ENCODE measurements around the gene RIBC2. TPM values are rescaled to one million over a fixed set of nuclear protein-coding genes. Genes with fewer than 3 reads are reported as not detected.

The RIBC2 gene
- total RNA-seq, 2 donors from 2014 or later: not detected

DNA sequence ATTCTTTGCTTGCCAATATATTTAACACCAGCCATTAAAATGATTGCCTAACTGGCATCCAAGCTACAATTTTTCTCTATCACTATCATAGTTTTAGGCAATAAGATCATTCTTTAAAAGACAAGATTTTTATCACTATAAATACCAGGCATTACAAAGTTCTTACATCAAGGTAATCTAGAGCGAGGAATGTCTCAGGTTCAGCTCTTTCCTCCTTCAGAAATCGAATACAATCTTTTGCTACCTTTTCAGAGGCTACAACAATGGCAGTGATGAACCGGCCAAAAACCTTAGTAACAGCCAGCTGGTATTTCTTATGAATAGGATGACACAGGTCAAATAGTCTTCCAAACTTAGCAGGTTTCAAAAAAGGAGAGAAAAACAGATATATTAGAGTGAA, 23.9 kb upstream of the RIBC2 start:
- no peaks in the 10 kb centered on the region for H3K36me3 ChIP-seq
- TF ChIP-seq, protein P1, sequence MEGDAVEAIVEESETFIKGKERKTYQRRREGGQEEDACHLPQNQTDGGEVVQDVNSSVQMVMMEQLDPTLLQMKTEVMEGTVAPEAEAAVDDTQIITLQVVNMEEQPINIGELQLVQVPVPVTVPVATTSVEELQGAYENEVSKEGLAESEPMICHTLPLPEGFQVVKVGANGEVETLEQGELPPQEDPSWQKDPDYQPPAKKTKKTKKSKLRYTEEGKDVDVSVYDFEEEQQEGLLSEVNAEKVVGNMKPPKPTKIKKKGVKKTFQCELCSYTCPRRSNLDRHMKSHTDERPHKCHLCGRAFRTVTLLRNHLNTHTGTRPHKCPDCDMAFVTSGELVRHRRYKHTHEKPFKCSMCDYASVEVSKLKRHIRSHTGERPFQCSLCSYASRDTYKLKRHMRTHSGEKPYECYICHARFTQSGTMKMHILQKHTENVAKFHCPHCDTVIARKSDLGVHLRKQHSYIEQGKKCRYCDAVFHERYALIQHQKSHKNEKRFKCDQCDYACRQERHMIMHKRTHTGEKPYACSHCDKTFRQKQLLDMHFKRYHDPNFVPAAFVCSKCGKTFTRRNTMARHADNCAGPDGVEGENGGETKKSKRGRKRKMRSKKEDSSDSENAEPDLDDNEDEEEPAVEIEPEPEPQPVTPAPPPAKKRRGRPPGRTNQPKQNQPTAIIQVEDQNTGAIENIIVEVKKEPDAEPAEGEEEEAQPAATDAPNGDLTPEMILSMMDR (IDR thresholded peaks at IDR 0.05): no peak
- no peaks in the 10 kb centered on the region for H3K9me3 ChIP-seq
- no peak overlapping the region for H3K4me3 ChIP-seq
- H3K27ac ChIP-seq: no peak overlapping the region
- H3K27me3 ChIP-seq: no peaks in the 10 kb centered on the region
- no peaks in the 10 kb centered on the region for H3K4me1 ChIP-seq
- no peak for DNase-seq (ENCODE audit: low spot score)

DNA sequence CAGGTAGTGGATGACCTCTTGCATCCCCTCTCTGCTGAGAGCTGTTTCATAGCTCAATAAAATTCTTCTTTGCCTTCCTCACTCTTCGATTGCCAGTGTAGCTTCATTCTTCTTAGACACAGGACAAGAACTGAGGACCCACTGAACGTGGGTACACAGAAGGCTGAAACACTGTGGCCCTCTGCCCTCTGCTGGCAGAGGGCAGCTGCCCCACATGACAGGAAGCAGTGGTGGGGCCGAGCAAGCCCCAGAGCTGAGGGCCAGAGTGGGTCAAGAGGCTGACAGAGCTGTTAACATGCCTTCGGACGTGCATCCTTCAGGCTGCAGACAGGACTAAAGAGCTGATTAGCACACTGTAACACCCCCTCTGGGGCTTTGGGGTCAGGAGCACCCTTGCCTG, 15.7 kb upstream of the RIBC2 start:
- Histone ChIP-seq H3K27me3 (no peaks in the 10 kb centered on the region), H3K9me3 (no peaks in the 10 kb centered on the region), H3K4me3 (no peak overlapping the region), H3K4me1 (no peaks in the 10 kb centered on the region), H3K27ac (no peak overlapping the region), H3K36me3 (no peaks in the 10 kb centered on the region)
- TF ChIP-seq, protein P1 (IDR thresholded peaks at IDR 0.05): no peak
- DNase-seq (ENCODE audit: low spot score): no peak

DNA sequence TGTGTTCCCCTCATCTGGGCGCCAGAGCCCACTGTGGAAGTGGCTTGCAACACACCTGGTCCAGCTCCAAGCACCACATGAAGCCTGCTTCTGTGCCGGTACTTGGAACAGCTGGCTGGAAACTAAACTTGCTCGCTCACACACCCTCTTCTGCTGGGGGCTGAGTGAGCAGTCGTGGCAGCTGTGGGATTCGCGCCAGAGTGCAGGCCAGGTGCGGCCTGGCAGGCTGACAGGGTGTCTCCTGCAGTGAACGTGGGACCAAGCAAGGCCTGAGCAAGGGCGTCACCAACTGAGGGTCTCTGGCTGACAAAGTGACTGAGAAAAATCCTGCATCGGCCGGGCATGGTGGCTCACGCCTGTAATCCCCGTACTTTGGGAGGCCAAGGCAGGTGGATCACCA, 15.3 kb upstream of the RIBC2 start:
- TF ChIP-seq, protein P1 (IDR thresholded peaks at IDR 0.05): no peak
- no peaks in the 10 kb centered on the region for H3K27me3 ChIP-seq

DNA sequence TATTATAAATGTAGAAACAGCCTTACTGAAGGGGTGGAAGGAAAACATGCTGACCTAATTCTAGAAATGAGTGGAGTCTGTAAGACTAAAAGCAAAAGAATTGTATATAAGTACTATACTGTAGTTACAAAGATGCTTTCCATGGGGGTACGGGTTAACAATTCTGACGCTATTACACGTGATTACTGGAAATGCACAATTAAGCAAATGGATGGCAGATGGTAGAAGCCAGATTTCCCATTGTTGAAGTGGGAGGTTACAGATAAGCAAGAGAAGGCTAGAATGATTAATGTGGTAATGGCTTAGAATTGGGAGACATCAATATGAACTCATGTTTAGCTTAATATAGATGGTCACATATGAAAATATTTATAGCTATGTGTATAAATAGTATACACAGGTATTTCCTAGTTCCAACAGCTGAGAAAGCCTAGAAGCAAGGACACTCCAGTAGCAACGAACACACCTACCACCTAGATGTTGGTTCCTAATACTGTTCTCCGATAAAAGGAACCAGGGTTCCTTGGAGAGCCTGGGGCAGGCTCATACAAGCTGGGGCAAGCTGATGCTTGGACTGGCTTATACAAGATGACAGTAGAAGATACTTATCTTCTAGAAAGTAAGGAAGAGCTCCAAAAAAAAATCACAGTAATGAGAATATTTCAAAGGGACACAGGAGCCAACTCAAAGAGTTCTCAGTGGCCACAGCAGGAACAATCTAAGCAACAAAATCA, 13.6 kb upstream of the RIBC2 start:
- no peak overlapping the region for H3K27ac ChIP-seq
- TF ChIP-seq, protein P1 (IDR thresholded peaks at IDR 0.05): no peak
- no peaks in the 10 kb centered on the region for H3K36me3 ChIP-seq
- no peak for DNase-seq (ENCODE audit: low spot score)
- H3K4me3 ChIP-seq: no peak overlapping the region
- no peaks in the 10 kb centered on the region for H3K27me3 ChIP-seq
- H3K9me3 ChIP-seq: no peaks in the 10 kb centered on the region
- H3K4me1 ChIP-seq: no peaks in the 10 kb centered on the region

More for the DNA sequence above, 15.3 kb upstream of the RIBC2 start:
- DNase-seq (ENCODE audit: low spot score): no peak
- no peak overlapping the region for H3K27ac ChIP-seq
- H3K4me1 ChIP-seq: no peaks in the 10 kb centered on the region
- H3K9me3 ChIP-seq: no peaks in the 10 kb centered on the region
- H3K36me3 ChIP-seq: no peaks in the 10 kb centered on the region
- H3K4me3 ChIP-seq: no peak overlapping the region

DNA sequence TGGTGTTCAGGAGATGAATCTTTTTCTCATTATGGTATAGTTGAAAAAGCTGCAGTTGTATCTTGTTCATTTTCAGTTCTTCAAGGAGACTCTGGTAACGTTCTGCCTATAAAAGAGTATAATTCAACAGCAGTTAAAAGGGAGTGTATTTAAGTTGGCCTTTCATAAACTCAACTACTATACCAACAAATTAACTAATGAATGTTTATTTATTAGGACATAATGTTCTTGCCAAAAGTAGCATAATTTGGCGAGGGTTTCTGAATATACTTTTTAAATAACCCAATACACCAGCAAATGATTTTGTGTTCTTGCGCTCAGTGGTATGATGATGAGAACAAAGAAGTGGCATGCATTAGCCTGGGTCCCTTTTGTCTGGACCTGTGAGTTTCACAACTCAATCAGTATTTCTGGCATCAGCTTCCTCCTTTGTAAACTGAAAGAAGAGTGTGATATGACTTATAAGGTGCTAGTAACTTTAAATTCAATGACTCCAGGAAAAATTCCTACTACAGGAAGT, 11.0 kb upstream of the RIBC2 start:
- no peak overlapping the region for H3K27ac ChIP-seq
- no peaks in the 10 kb centered on the region for H3K36me3 ChIP-seq
- H3K9me3 ChIP-seq: no peaks in the 10 kb centered on the region
- H3K27me3 ChIP-seq: no peaks in the 10 kb centered on the region
- DNase-seq (ENCODE audit: low spot score): no peak
- no peaks in the 10 kb centered on the region for H3K4me1 ChIP-seq
- TF ChIP-seq, protein P1 (IDR thresholded peaks at IDR 0.05): no peak
- no peak overlapping the region for H3K4me3 ChIP-seq

DNA sequence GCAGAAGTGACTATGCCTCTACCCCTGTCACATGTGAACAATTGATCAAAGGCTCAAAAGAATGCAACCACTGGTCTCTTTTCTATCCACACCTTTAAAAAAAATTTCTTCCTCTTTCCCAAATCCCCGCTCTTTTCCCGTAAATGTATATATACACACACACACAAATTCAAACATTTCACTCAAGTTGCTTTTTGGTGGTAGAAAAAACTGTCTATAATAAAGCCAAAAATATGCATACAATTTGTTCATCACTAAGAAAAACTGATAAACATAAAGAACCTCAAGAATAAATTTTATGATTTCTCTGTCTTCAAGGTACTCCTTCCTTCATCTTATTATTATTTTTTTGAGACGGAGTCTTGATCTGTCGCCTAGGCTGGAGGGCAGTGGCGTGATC, 5.7 kb upstream of the RIBC2 start:
- Histone ChIP-seq H3K4me1 (no peaks in the 10 kb centered on the region), H3K27ac (no peak overlapping the region), H3K9me3 (no peaks in the 10 kb centered on the region), H3K36me3 (no peaks in the 10 kb centered on the region), H3K27me3 (no peaks in the 10 kb centered on the region), H3K4me3 (no peak overlapping the region)
- TF ChIP-seq, protein P1 (IDR thresholded peaks at IDR 0.05): no peak
- no peak for DNase-seq (ENCODE audit: low spot score)

Data from right atrium auricular region (tissue), 2 donors.